T-cell (primary cell): ENCODE results near the gene SMIM7. TPM values are rescaled to one million over a fixed set of nuclear protein-coding genes. Genes with fewer than 3 reads are reported as not detected.

ENCODE experiments used
- ATAC-seq, 4 experiments: fragments of 200-7000 bp in 3 of 4; fragments of 150-1000 bp in 1 of 4; cut with Tn5 transposase; replicated peaks in 1 of 4; 1 replicate in 3 of 4; 2 replicates in 1 of 4; pipeline ENCODE4 v1.10.0; 2021; ENCODE audit warnings: moderate library complexity in 3 of 4, mild to moderate bottlenecking in 2 of 4, moderate number of reproducible peaks in 1 of 4
- CTCF ChIA-PET, 2 donors: fragments of 300-600 bp; sonication (Branson Sonifier 250); formaldehyde crosslinking; loops; one replicate each; lab custom pipeline; 2022; ENCODE audit warnings: antibody characterized with exemption in 2 of 2; lab: Charles Lee
- POLR2A ChIA-PET, 2 donors: fragments of 300-600 bp; sonication (Branson Sonifier 250); formaldehyde crosslinking; loops; one replicate each; lab custom pipeline; 2022; ENCODE audit warnings: antibody characterized with exemption in 2 of 2; lab: Charles Lee
- DNase-seq, 35 experiments: peaks; one replicate each; pipeline versions ENCODE4 v3.0.0 to v3.0.0-alpha.2; 2013 to 2023
- H3K27ac ChIP-seq: one replicate; pipeline ENCODE4 v1.5.1; 2013; ENCODE audit warnings: low read length
- H3K27me3 ChIP-seq, 2 experiments: replicated peaks in 1 of 2; 1 replicate in 1 of 2; 2 replicates in 1 of 2; pipeline versions ENCODE4 v1.6.1 to v1.7.0; 2013; ENCODE audit warnings: low read length in 1 of 2, mixed read lengths in 1 of 2; ENCODE audit not compliant: control insufficient read depth in 2 of 2, insufficient read depth in 2 of 2; ENCODE audit errors: extremely low read depth in 1 of 2
- H3K36me3 ChIP-seq, 2 donors: 1 replicate in 1 of 2; 2 replicates in 1 of 2; pipeline versions ENCODE4 v1.6.1 to v1.7.0; 2013; ENCODE audit warnings: low read length in 1 of 2; ENCODE audit not compliant: control insufficient read depth in 2 of 2, insufficient read depth in 1 of 2; ENCODE audit errors: extremely low read depth in 1 of 2
- H3K4me1 ChIP-seq, 2 experiments: 1 replicate in 1 of 2; 2 replicates in 1 of 2; pipeline versions ENCODE4 v1.6.1 to v1.7.0; 2013; ENCODE audit warnings: low read length in 2 of 2, mixed read lengths in 1 of 2; ENCODE audit not compliant: insufficient read depth in 2 of 2, control insufficient read depth in 1 of 2; ENCODE audit errors: extremely low read depth in 1 of 2
- H3K4me3 ChIP-seq, 2 donors: 1 replicate in 1 of 2; 2 replicates in 1 of 2; pipeline versions ENCODE4 v1.5.1 to v1.7.0; 2013; ENCODE audit warnings: mild to moderate bottlenecking in 2 of 2, low read length in 1 of 2, moderate library complexity in 1 of 2; ENCODE audit not compliant: control insufficient read depth in 1 of 2; ENCODE audit errors: extremely low read depth in 1 of 2
- H3K9me3 ChIP-seq: 2 replicates; pipeline ENCODE4 v1.7.0; 2013
- H3K27ac Mint-ChIP-seq, 2 donors: one replicate each; pipeline ENCODE4 v1.8.0; 2020 to 2021; ENCODE audit warnings: mild to moderate bottlenecking in 2 of 2, mixed read lengths in 2 of 2
- H3K27me3 Mint-ChIP-seq, 2 donors: one replicate each; pipeline ENCODE4 v1.8.0; 2021 to 2022; ENCODE audit warnings: mixed read lengths in 2 of 2
- H3K36me3 Mint-ChIP-seq: one replicate; pipeline ENCODE4 v1.8.0; 2021; ENCODE audit warnings: mixed read lengths
- H3K4me1 Mint-ChIP-seq, 3 donors: one replicate each; pipeline ENCODE4 v1.8.0; 2020 to 2022; ENCODE audit warnings: mixed read lengths in 3 of 3, mild to moderate bottlenecking in 1 of 3
- H3K4me3 Mint-ChIP-seq, 3 donors: one replicate each; pipeline ENCODE4 v1.8.0; 2020 to 2022; ENCODE audit warnings: mild to moderate bottlenecking in 3 of 3, mixed read lengths in 3 of 3, moderate library complexity in 3 of 3
- H3K9me3 Mint-ChIP-seq, 3 donors: one replicate each; pipeline ENCODE4 v1.8.0; 2020 to 2022; ENCODE audit warnings: mixed read lengths in 3 of 3
- WGBS: methylation state at CpG from one replicate; pipeline ENCODE4 v1.1.5; 2013; ENCODE audit warnings: missing lambda C conversion rate; ENCODE audit not compliant: insufficient coverage; 5-methylcytosine and 5-hydroxymethylcytosine counted together
- total RNA-seq, 35 experiments: library from RNA in 6 of 35; stranded (reverse) in 6 of 35; fragments of 120-200 nt in 1 of 35; gene quantifications; one replicate each; pipeline versions ENCODE4 v1.2.1 to v1.2.4 and lab custom pipeline; 2013 to 2026

SMIM7 gene
- total RNA-seq, 5 donors from 2014 or later (not counting 1 experiment from before 2014, with no cell fraction given): 56.7 to 77.6 (median 73.1) TPM

DNA sequence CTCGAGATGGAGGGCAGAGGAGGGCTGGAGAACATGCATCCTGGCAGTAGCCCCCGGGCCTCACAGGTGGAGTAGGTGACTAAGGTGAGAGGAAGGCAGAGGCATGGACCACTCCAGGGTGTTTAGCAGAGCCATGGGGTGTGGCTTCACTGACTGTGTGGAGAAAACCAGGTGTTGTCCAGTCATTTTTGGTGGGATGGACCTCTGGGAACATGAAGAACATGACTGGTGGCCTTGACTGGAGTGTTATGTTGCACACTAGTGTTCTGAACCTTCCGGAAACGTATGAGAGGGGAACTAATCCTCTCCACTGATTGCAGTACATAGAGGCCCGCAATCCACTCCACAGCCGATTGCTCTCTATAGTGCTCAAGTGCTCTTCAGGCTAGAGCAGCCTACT lies 48.8 kb downstream of the SMIM7 start:
- no peak overlapping the region for H3K4me3 Mint-ChIP-seq
- no peak overlapping the region for H3K27ac ChIP-seq

DNA sequence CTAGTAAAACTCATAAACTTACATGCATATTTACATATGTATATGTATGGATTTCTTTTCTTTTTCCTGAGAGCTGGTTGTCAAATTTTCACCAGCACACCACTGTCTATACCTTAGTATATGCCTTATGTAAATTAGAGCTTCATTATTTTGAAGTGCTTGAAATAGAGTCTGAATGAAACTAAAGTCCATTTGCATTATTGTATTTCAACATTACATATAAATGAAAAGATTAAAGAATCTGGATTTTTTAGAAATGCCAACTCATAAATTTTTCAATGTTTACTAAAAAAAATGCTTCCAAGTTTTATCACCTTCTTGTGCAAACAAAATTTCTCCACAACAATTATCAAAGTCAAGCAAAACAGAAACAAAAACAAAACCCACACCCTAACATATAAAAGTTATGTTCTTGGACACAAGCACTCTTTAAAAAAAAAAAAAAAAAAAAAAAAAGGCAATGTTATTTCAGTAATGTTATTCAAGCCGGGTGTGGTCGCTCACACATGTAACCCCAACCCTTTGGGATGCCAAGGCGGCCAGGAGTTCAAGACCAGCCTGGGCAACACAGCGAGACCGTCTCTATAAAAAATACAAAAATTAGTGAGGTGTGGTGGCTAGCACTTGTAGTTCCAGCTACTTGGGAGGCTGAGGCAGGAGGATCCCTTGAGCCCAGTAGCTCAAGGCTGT lies 50.3 kb downstream of the SMIM7 start:
- peaks cover 2 to 32% of the 10 kb centered on the region in 2 experiments for H3K4me1 ChIP-seq
- WGBS: 91% methylated on average over 4 of the region's 5 CpGs
- no peaks in the 10 kb centered on the region for H3K27me3 Mint-ChIP-seq
- ATAC-seq (no peak), DNase-seq (no peak)
- H3K36me3 Mint-ChIP-seq: no peaks in the 10 kb centered on the region
- no peak overlapping the region for H3K4me3 ChIP-seq
- no peak overlapping the region for H3K27ac Mint-ChIP-seq
- no peaks in the 10 kb centered on the region for H3K27me3 ChIP-seq
- H3K9me3 Mint-ChIP-seq: no peaks in the 10 kb centered on the region
- ChIA-PET POLR2A (no interaction called here), CTCF (no interaction called here)
- H3K27ac ChIP-seq: no peak overlapping the region
- H3K9me3 ChIP-seq: no peaks in the 10 kb centered on the region
- H3K36me3 ChIP-seq: peaks cover 0 to 6% of the 10 kb centered on the region in 2 donors
- H3K4me3 Mint-ChIP-seq: no peak overlapping the region
- peaks cover 40 to 71% (median 70%) of the 10 kb centered on the region in 3 donors for H3K4me1 Mint-ChIP-seq

More for the DNA sequence above, 48.8 kb downstream of the SMIM7 start:
- CTCF ChIA-PET: no interaction called here
- no peak overlapping the region for H3K4me3 ChIP-seq
- H3K9me3 ChIP-seq: no peaks in the 10 kb centered on the region
- no peaks in the 10 kb centered on the region for H3K36me3 Mint-ChIP-seq
- peaks cover 48 to 74% (median 74%) of the 10 kb centered on the region in 3 donors for H3K4me1 Mint-ChIP-seq
- 94% methylated on average over 2 of the region's 6 CpGs for WGBS
- no peak overlapping the region for H3K27ac Mint-ChIP-seq
- POLR2A ChIA-PET: no interaction called here
- H3K27me3 ChIP-seq: no peaks in the 10 kb centered on the region
- no peaks in the 10 kb centered on the region for H3K9me3 Mint-ChIP-seq
- peaks cover 6 to 39% of the 10 kb centered on the region in 2 experiments for H3K4me1 ChIP-seq
- H3K27me3 Mint-ChIP-seq: no peaks in the 10 kb centered on the region
- DNase-seq (no peak), ATAC-seq (no peak)
- H3K36me3 ChIP-seq: peaks cover 0 to 3% of the 10 kb centered on the region in 2 donors

DNA sequence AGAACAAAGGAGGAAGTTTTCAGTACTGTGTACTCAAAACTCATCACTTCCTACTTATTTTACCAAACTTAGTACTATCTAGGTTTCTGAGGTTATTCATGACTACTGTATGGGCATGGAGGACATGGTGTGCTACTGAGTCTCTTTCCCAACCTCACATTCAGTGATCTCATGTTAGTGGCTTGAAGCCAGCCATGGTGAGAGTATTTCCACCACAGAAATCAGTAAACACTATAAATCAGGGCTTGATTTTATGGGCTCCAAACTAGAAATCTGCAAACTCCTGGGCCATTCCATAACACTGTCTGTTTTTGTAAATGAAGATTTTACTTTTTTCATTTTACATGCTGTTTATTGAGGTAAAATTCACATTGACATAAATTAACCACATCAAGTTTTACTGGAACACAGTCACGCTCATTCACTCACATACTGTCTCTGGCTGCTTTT lies 51.6 kb downstream of the SMIM7 start:
- ChIA-PET CTCF (no interaction called here), POLR2A (no interaction called here)
- Histone ChIP-seq H3K4me3 (no peak overlapping the region), H3K36me3 (peaks cover 0 to 6% of the 10 kb centered on the region in 2 donors), H3K27ac (no peak overlapping the region), H3K9me3 (no peaks in the 10 kb centered on the region), H3K27me3 (no peaks in the 10 kb centered on the region), H3K4me1 (peaks cover 0 to 35% of the 10 kb centered on the region in 2 experiments)
- Mint-ChIP-seq H3K36me3 (no peaks in the 10 kb centered on the region), H3K4me1 (peaks cover 46 to 68% (median 67%) of the 10 kb centered on the region in 3 donors), H3K27ac (peak overlapping the region in 1 of 2 donors; percentile 23), H3K4me3 (no peak overlapping the region), H3K27me3 (no peaks in the 10 kb centered on the region), H3K9me3 (no peaks in the 10 kb centered on the region)
- ATAC-seq: no peak
- no CpG with 5 or more reads among the region's 1 CpG for WGBS
- DNase-seq: no peak

DNA sequence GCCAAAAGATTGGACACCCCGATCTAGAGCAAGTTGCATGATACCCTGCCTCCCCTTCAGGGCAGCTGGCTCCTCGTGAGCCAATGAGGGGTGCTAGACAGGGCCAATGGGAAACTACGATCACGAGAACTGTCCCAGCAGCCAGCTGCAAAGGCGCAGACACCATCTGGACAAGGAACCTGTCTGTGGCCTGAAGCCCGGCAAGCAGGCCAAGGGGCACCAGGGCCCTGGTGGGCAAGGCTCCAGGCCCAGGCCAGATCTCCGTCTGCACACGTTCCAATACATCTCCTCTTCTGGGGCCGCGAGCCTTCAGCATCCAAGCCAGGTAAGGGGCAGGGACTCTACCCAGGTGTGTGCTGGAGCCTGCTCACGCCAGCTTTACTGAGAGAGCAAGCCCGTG lies 52.1 kb downstream of the SMIM7 start:
- POLR2A ChIA-PET: interaction anchor here in 1 of 2 donors (0.6 kb wide), 1 partner anchor 416 kb away, joined by 3 read pairs; no protein-coding TSS in a partner anchor
- Mint-ChIP-seq H3K9me3 (no peaks in the 10 kb centered on the region), H3K27me3 (no peaks in the 10 kb centered on the region), H3K4me1 (peaks cover 44 to 64% (median 64%) of the 10 kb centered on the region in 3 donors), H3K4me3 (no peak overlapping the region), H3K27ac (peak overlapping the region in 1 of 2 donors; percentile 39), H3K36me3 (no peaks in the 10 kb centered on the region)
- 94% methylated on average over 8 of the region's 12 CpGs for WGBS
- Histone ChIP-seq H3K27me3 (no peaks in the 10 kb centered on the region), H3K4me3 (no peak overlapping the region), H3K27ac (no peak overlapping the region), H3K36me3 (peaks cover 0 to 6% of the 10 kb centered on the region in 2 donors), H3K4me1 (peaks cover 0 to 35% of the 10 kb centered on the region in 2 experiments), H3K9me3 (no peaks in the 10 kb centered on the region)
- DNase-seq (no peak), ATAC-seq (no peak)
- CTCF ChIA-PET: no interaction called here

DNA sequence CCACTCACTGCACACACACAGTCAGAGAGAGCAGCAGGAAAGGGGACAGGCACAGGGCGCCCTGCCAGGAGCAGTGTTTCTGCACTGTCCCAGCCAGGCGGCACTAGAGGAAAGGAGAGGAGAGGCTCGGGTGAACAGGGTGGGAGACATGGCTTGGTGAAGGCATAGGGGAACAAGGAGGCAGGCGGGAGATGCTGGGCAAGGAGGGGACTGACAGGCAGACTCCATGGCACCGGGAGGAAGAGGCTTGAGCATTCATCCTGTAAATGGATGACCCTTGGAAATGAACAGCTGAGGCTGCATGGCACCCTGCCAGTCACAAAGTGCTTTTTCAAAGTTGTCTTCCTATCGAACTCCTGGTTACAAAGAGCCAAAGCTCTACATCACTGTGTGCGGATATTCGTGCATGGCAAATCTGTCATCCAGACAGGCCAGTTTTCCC lies 54.4 kb downstream of the SMIM7 start:
- CTCF ChIA-PET: no interaction called here

DNA sequence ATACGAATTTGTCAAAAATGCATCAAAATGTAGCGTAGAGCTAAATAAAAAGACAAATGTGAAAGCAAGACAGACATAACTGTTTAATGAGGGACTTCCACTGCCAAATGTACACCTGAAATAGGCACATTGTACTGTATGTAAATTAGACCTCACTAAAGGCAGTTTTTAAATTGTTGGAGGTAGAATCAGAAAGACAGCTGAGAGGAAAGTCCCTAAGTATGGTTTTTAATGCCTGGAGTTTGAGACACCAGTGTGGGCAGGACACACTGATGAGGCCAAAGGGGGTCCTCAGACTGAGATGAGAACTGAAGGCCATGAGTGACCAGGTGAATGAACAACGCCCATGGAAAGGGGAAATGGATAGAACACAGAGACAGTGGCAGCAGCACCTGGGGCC lies 54.8 kb downstream of the SMIM7 start:
- Histone ChIP-seq H3K4me1 (peaks cover 0 to 29% of the 10 kb centered on the region in 2 experiments), H3K27me3 (no peaks in the 10 kb centered on the region), H3K9me3 (no peaks in the 10 kb centered on the region), H3K4me3 (no peak overlapping the region), H3K27ac (no peak overlapping the region), H3K36me3 (peaks cover 0 to 6% of the 10 kb centered on the region in 2 donors)
- CTCF ChIA-PET: no interaction called here
- ATAC-seq: no peak
- Mint-ChIP-seq H3K27me3 (no peaks in the 10 kb centered on the region), H3K4me3 (no peak overlapping the region), H3K36me3 (no peaks in the 10 kb centered on the region), H3K27ac (no peak overlapping the region), H3K4me1 (peaks cover 32 to 57% (median 53%) of the 10 kb centered on the region in 3 donors), H3K9me3 (no peaks in the 10 kb centered on the region)
- POLR2A ChIA-PET: no interaction called here
- 80% methylated on average over 1 of the region's 3 CpGs for WGBS
- no peak for DNase-seq

More for the DNA sequence above, 54.4 kb downstream of the SMIM7 start:
- H3K27ac ChIP-seq: no peak overlapping the region
- H3K4me3 ChIP-seq: no peak overlapping the region
- H3K4me1 ChIP-seq: peaks cover 0 to 29% of the 10 kb centered on the region in 2 experiments
- peaks cover 0 to 6% of the 10 kb centered on the region in 2 donors for H3K36me3 ChIP-seq
- no peaks in the 10 kb centered on the region for H3K9me3 ChIP-seq
- no peaks in the 10 kb centered on the region for H3K9me3 Mint-ChIP-seq
- ATAC-seq: no peak
- H3K27ac Mint-ChIP-seq: no peak overlapping the region
- H3K27me3 Mint-ChIP-seq: no peaks in the 10 kb centered on the region
- 94% methylated on average over 7 of the region's 8 CpGs for WGBS
- H3K4me1 Mint-ChIP-seq: peaks cover 35 to 55% (median 51%) of the 10 kb centered on the region in 3 donors
- DNase-seq: no peak
- no peak overlapping the region for H3K4me3 Mint-ChIP-seq
- no peaks in the 10 kb centered on the region for H3K27me3 ChIP-seq
- H3K36me3 Mint-ChIP-seq: no peaks in the 10 kb centered on the region
- POLR2A ChIA-PET: interaction anchor here in 1 of 2 donors (0.6 kb wide), 1 partner anchor 12 kb away, joined by 3 read pairs; no protein-coding TSS in a partner anchor
